ENCODE results near the gene ODAM.
"Not testable (repeated sequence)": the region's sequence is repeated elsewhere in the genome, so short reads cannot be mapped to it uniquely, and the experiment has no call there.

GRCh38 chr4:70216109-70216508 lies 20.6 kb downstream of the ODAM start:
- TF ChIP-seq CTCF, POLR2A (IDR thresholded peaks at IDR 0.05): not testable (repeated sequence)

Measured in right lobe of liver (tissue), 4 donors.